ENCODE data around the gene UFD1.

- no peak for TF ChIP-seq L3MBTL2 (conservative IDR thresholded peaks at IDR 0.05)
- TF ChIP-seq PKNOX1 (IDR thresholded peaks at IDR 0.05), result no peak
- no peak for TF ChIP-seq FOXM1 (IDR thresholded peaks at IDR 0.05; ENCODE audit: borderline replicate concordance)
- TF ChIP-seq SP1 (IDR thresholded peaks at IDR 0.05), result no peak
- no peak for TF ChIP-seq LEF1 (IDR thresholded peaks at IDR 0.05; ENCODE audit: borderline replicate concordance)
Observed at GRCh38 chr22:19503367-19503766, 24.4 kb upstream of the UFD1 start.

Data from HEK293T (cell line).